IPS-18c (cell line): Measurements from ENCODE around the gene CFDP1.

Source experiments
- H3K4me3 ChIP-seq: 2 replicates; pipeline ENCODE4 v1.7.0; 2013; ENCODE audit warnings: low read depth, mild to moderate bottlenecking, low read length, moderate library complexity; ENCODE audit not compliant: insufficient read depth
- H3K9me3 ChIP-seq: one replicate; pipeline ENCODE4 v1.6.1; 2013; ENCODE audit warnings: mild to moderate bottlenecking, low read length, moderate library complexity; ENCODE audit not compliant: control insufficient read depth, insufficient read depth

Gene CFDP1

GRCh38 chr16:75318737-75319136 is 114.6 kb downstream of the CFDP1 start:
- H3K4me3 ChIP-seq = no peak overlapping the region
- H3K9me3 ChIP-seq = no peaks in the 10 kb centered on the region

GRCh38 chr16:75317532-75317931 is 115.8 kb downstream of the CFDP1 start:
- H3K9me3 ChIP-seq = no peaks in the 10 kb centered on the region
- no peak overlapping the region for H3K4me3 ChIP-seq

GRCh38 chr16:75317101-75317522 is 116.2 kb downstream of the CFDP1 start:
- no peaks in the 10 kb centered on the region for H3K9me3 ChIP-seq
- no peak overlapping the region for H3K4me3 ChIP-seq

- H3K4me3 ChIP-seq = no peak overlapping the region
- no peaks in the 10 kb centered on the region for H3K9me3 ChIP-seq
These were observed 117.6 kb downstream of the CFDP1 start for GRCh38 chr16:75315539-75316306.

- Histone ChIP-seq H3K9me3 (no peaks in the 10 kb centered on the region), H3K4me3 (no peak overlapping the region)
These were observed 120.4 kb downstream of the CFDP1 start for GRCh38 chr16:75312875-75313274.

GRCh38 chr16:75311383-75311938 is 121.8 kb downstream of the CFDP1 start:
- H3K9me3 ChIP-seq = no peaks in the 10 kb centered on the region

GRCh38 chr16:75310541-75310940 is 122.8 kb downstream of the CFDP1 start:
- Histone ChIP-seq H3K4me3 (no peak overlapping the region), H3K9me3 (no peaks in the 10 kb centered on the region)

More at GRCh38 chr16:75311383-75311938, 121.8 kb downstream of the CFDP1 start:
- no peak overlapping the region for H3K4me3 ChIP-seq

- H3K4me3 ChIP-seq = no peak overlapping the region
- H3K9me3 ChIP-seq = no peaks in the 10 kb centered on the region
These were observed 123.3 kb downstream of the CFDP1 start for GRCh38 chr16:75309899-75310430.

- H3K4me3 ChIP-seq = no peak overlapping the region
These were observed 124.1 kb downstream of the CFDP1 start for GRCh38 chr16:75309156-75309555.

GRCh38 chr16:75308011-75308410 is 125.3 kb downstream of the CFDP1 start:
- no peak overlapping the region for H3K4me3 ChIP-seq
- no peaks in the 10 kb centered on the region for H3K9me3 ChIP-seq

More at GRCh38 chr16:75309156-75309555, 124.1 kb downstream of the CFDP1 start:
- no peaks in the 10 kb centered on the region for H3K9me3 ChIP-seq

- no peaks in the 10 kb centered on the region for H3K9me3 ChIP-seq
These were observed 125.8 kb downstream of the CFDP1 start for GRCh38 chr16:75307506-75307905.

GRCh38 chr16:75306099-75306762 is 127.1 kb downstream of the CFDP1 start:
- H3K9me3 ChIP-seq = no peaks in the 10 kb centered on the region
- no peak overlapping the region for H3K4me3 ChIP-seq

More at GRCh38 chr16:75307506-75307905, 125.8 kb downstream of the CFDP1 start:
- H3K4me3 ChIP-seq = no peak overlapping the region

GRCh38 chr16:75305364-75306098 is 127.8 kb downstream of the CFDP1 start:
- no peaks in the 10 kb centered on the region for H3K9me3 ChIP-seq
- H3K4me3 ChIP-seq = no peak overlapping the region

- Histone ChIP-seq H3K9me3 (no peaks in the 10 kb centered on the region), H3K4me3 (no peak overlapping the region)
These were observed 128.6 kb downstream of the CFDP1 start for GRCh38 chr16:75304521-75305363.

GRCh38 chr16:75301804-75302203 is 131.5 kb downstream of the CFDP1 start:
- no peak overlapping the region for H3K4me3 ChIP-seq
- no peaks in the 10 kb centered on the region for H3K9me3 ChIP-seq

- Histone ChIP-seq H3K9me3 (no peaks in the 10 kb centered on the region), H3K4me3 (no peak overlapping the region)
These were observed 135.0 kb downstream of the CFDP1 start for GRCh38 chr16:75298267-75298666.
